Osteocyte (in vitro differentiated cells): ENCODE data around the gene SHMT1. TPM values are rescaled to one million over a fixed set of nuclear protein-coding genes. Genes with fewer than 3 reads are reported as not detected.
"Not testable (repeated sequence)": the region's sequence is repeated elsewhere in the genome, so short reads cannot be mapped to it uniquely, and the experiment has no call there.

Source experiments
- DNase-seq: peaks from one replicate; pipeline ENCODE4 v3.0.0; 2021; ENCODE audit warnings: mixed read lengths; ENCODE audit not compliant: unreplicated experiment; ENCODE audit errors: extremely low spot score
- H3K27ac Mint-ChIP-seq: one replicate; pipeline ENCODE4 v1.8.0; 2021; ENCODE audit warnings: mild to moderate bottlenecking, mixed read lengths; ENCODE audit not compliant: unreplicated experiment
- H3K27me3 Mint-ChIP-seq: one replicate; pipeline ENCODE4 v1.8.0; 2021; ENCODE audit warnings: mixed read lengths; ENCODE audit not compliant: unreplicated experiment
- H3K36me3 Mint-ChIP-seq: one replicate; pipeline ENCODE4 v1.8.0; 2021; ENCODE audit warnings: mixed read lengths; ENCODE audit not compliant: unreplicated experiment
- H3K4me1 Mint-ChIP-seq: one replicate; pipeline ENCODE4 v1.8.0; 2021; ENCODE audit warnings: mixed read lengths; ENCODE audit not compliant: unreplicated experiment
- H3K4me3 Mint-ChIP-seq: one replicate; pipeline ENCODE4 v1.8.0; 2021; ENCODE audit warnings: mild to moderate bottlenecking, moderate library complexity, mixed read lengths; ENCODE audit not compliant: unreplicated experiment
- H3K9me3 Mint-ChIP-seq: one replicate; pipeline ENCODE4 v1.8.0; 2021; ENCODE audit warnings: mixed read lengths; ENCODE audit not compliant: unreplicated experiment
- CTCF ChIP-seq: fragments of 200-600 bp; sonication (generic); IDR thresholded peaks from 2 replicates; pipeline ENCODE4 v1.5.0; 2021; ENCODE audit warnings: antibody characterized with exemption, mild to moderate bottlenecking, moderate library complexity
- total RNA-seq: library from RNA; stranded (reverse); gene quantifications from 2 replicates; pipeline ENCODE4 v1.2.1, GENCODE V29; 2021

The SHMT1 gene
- total RNA-seq, 1 donor from 2014 or later = 5.4 TPM

- Mint-ChIP-seq H3K4me1 (peaks cover 68% of the 10 kb centered on the region), H3K36me3 (peaks cover 6% of the 10 kb centered on the region), H3K4me3 (peak overlapping the region; percentile 93), H3K27ac (peak overlapping the region; percentile 99), H3K9me3 (no peaks in the 10 kb centered on the region), H3K27me3 (no peaks in the 10 kb centered on the region)
- no peak for TF ChIP-seq CTCF
- DNase-seq = no peak
Measured at GRCh38 chr17:18315961-18316360, 47.4 kb downstream of the SHMT1 start.

- H3K27me3 Mint-ChIP-seq = no peaks in the 10 kb centered on the region
- peak overlapping the region; percentile 99 for H3K27ac Mint-ChIP-seq
- no peak for DNase-seq
- H3K36me3 Mint-ChIP-seq = peaks cover 6% of the 10 kb centered on the region
- no peaks in the 10 kb centered on the region for H3K9me3 Mint-ChIP-seq
- no peak for TF ChIP-seq CTCF
- H3K4me1 Mint-ChIP-seq = peaks cover 68% of the 10 kb centered on the region
- H3K4me3 Mint-ChIP-seq = peak overlapping the region; percentile 93
Measured at GRCh38 chr17:18315562-18315922, 47.8 kb downstream of the SHMT1 start.

GRCh38 chr17:18314731-18315561 is 48.4 kb downstream of the SHMT1 start, which contains the start of the genes SMCR8 and TOP3A:
SMCR8 (plus strand) TSS chr17:18315293; CDS start chr17:18315790, 497 bp downstream.
TOP3A (minus strand) TSS chr17:18314994; CDS start chr17:18314778, 216 bp downstream.
- no peaks in the 10 kb centered on the region for H3K9me3 Mint-ChIP-seq
- DNase-seq = peak; percentile 99
- H3K36me3 Mint-ChIP-seq = peaks cover 10% of the 10 kb centered on the region
- H3K27me3 Mint-ChIP-seq = no peaks in the 10 kb centered on the region
- TF ChIP-seq CTCF = no peak
- peak within 1 kb of the TSS; percentile 99 for H3K27ac Mint-ChIP-seq
- peaks cover 64% of the 10 kb centered on the region for H3K4me1 Mint-ChIP-seq
- peak within 1 kb of the TSS; percentile 93 for H3K4me3 Mint-ChIP-seq

GRCh38 chr17:18314059-18314730 is 49.2 kb downstream of the SHMT1 start:
- peaks cover 10% of the 10 kb centered on the region for H3K36me3 Mint-ChIP-seq
- peaks cover 56% of the 10 kb centered on the region for H3K4me1 Mint-ChIP-seq
- DNase-seq = no peak
- no peak for TF ChIP-seq CTCF
- H3K27ac Mint-ChIP-seq = peak overlapping the region; percentile 99
- peak overlapping the region; percentile 93 for H3K4me3 Mint-ChIP-seq
- H3K27me3 Mint-ChIP-seq = no peaks in the 10 kb centered on the region
- no peaks in the 10 kb centered on the region for H3K9me3 Mint-ChIP-seq

- DNase-seq = no peak
- Mint-ChIP-seq H3K4me1 (peaks cover 21% of the 10 kb centered on the region), H3K4me3 (no peak overlapping the region), H3K27ac (no peak overlapping the region), H3K27me3 (no peaks in the 10 kb centered on the region), H3K9me3 (no peaks in the 10 kb centered on the region), H3K36me3 (peaks cover 24% of the 10 kb centered on the region)
- TF ChIP-seq CTCF = no peak
Measured at GRCh38 chr17:18309202-18309601, 54.1 kb downstream of the SHMT1 start.

- H3K4me1 Mint-ChIP-seq = not testable (repeated sequence)
Measured at GRCh38 chr17:18303206-18303605, 60.1 kb downstream of the SHMT1 start.

More at GRCh38 chr17:18303206-18303605, 60.1 kb downstream of the SHMT1 start:
- H3K36me3 Mint-ChIP-seq = peaks cover 42% of the 10 kb centered on the region
- not testable (repeated sequence) for H3K27me3 Mint-ChIP-seq, H3K27ac Mint-ChIP-seq, H3K4me3 Mint-ChIP-seq, H3K9me3 Mint-ChIP-seq, DNase-seq
